NB4 (cell line): ENCODE measurements around the gene S100A14.

Source experiments
- DNase-seq: peaks from one replicate; pipeline ENCODE4 v3.0.0; 2010; ENCODE audit warnings: low read depth
- H3K4me3 ChIP-seq: one replicate; pipeline ENCODE4 v1.5.1; 2011; ENCODE audit warnings: mild to moderate bottlenecking, low read depth, low read length, moderate library complexity
- CTCF ChIP-seq: IDR thresholded peaks from one replicate; pipeline ENCODE4 v1.5.1; 2012; ENCODE audit warnings: low read depth, low read length
- MAX ChIP-seq: IDR thresholded peaks from 2 replicates; pipeline ENCODE4 v1.6.1; 2011; ENCODE audit warnings: low read depth, low read length
- MYC ChIP-seq: IDR thresholded peaks from 2 replicates; pipeline ENCODE4 v1.6.1; 2011; ENCODE audit warnings: low read depth, low read length
- POLR2A ChIP-seq: IDR thresholded peaks from 2 replicates; pipeline ENCODE4 v1.6.1; 2011; ENCODE audit warnings: mild to moderate bottlenecking; ENCODE audit not compliant: insufficient read length; ENCODE audit errors: extremely low read depth

S100A14 gene

GRCh38 chr1:153626904-153627714 lies 11.0 kb upstream of the S100A14 start, which contains the start of gene S100A13:
S100A13 (minus strand) TSS chr1:153627505; CDS start chr1:153626472, 1,033 bp downstream.
- DNase-seq, result peak; percentile 70
- H3K4me3 ChIP-seq, result no peak within 1 kb of the TSS
- no peak for TF ChIP-seq MYC
- peak; percentile 58 for TF ChIP-seq CTCF
- TF ChIP-seq MAX, result no peak
- TF ChIP-seq POLR2A, result peak; percentile 54

- DNase-seq, result no peak
- H3K4me3 ChIP-seq, result no peak overlapping the region
- TF ChIP-seq POLR2A (peak; percentile 1), MYC (no peak), MAX (no peak), CTCF (no peak)
These were observed 10.4 kb upstream of the S100A14 start for GRCh38 chr1:153626477-153626903.

- H3K4me3 ChIP-seq, result no peak overlapping the region
- DNase-seq, result no peak
- TF ChIP-seq CTCF, result no peak
- TF ChIP-seq MYC, result no peak
- no peak for TF ChIP-seq MAX
- TF ChIP-seq POLR2A, result no peak
These were observed 9.0 kb upstream of the S100A14 start for GRCh38 chr1:153624965-153625611.

- H3K4me3 ChIP-seq, result no peak overlapping the region
- TF ChIP-seq CTCF (no peak), POLR2A (no peak), MAX (no peak), MYC (no peak)
- no peak for DNase-seq
These were observed 7.0 kb upstream of the S100A14 start for GRCh38 chr1:153623101-153623500.

GRCh38 chr1:153619171-153619570 lies 3.0 kb upstream of the S100A14 start:
- TF ChIP-seq MAX, result no peak
- TF ChIP-seq POLR2A, result no peak
- TF ChIP-seq CTCF, result no peak
- no peak for TF ChIP-seq MYC
- no peak overlapping the region for H3K4me3 ChIP-seq
- no peak for DNase-seq
